Skin of body (tissue), 2 donors: ENCODE measurements around the gene ETV7. TPM values are rescaled to one million over a fixed set of nuclear protein-coding genes. Genes with fewer than 3 reads are reported as not detected.

Experiments
- DNase-seq: peaks from one replicate; lab custom pipeline; 2025; lab: John Stamatoyannopoulos, UW
- total RNA-seq: library from RNA; depleted of rRNA; stranded (reverse); fragments of >200 nt; gene quantifications from one replicate; pipeline ENCODE4 v1.2.3, GENCODE V29; 2014

ETV7 gene
- total RNA-seq, 1 donor from 2014 or later: 0.49 TPM

DNA sequence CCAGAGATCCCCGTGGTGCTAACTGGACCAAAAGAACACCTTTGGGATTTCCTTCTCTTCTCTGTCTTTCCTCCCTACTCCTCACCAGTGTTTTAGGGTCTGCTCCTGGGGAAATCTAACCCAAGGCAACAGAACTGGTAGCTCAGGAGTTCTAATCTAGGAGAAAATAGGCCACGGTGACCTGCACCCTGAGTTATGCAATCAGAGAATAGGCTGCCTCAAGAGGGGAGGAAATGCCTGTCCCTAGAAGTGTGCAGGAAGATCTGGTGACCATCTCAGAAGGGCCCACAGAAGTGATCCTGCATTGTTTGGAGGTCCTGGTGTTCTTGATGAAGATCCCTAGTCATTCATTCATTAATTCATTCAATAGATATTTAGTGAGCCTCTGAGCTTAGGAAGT is 3.4 kb downstream of the ETV7 start:
- DNase-seq: no peak

DNA sequence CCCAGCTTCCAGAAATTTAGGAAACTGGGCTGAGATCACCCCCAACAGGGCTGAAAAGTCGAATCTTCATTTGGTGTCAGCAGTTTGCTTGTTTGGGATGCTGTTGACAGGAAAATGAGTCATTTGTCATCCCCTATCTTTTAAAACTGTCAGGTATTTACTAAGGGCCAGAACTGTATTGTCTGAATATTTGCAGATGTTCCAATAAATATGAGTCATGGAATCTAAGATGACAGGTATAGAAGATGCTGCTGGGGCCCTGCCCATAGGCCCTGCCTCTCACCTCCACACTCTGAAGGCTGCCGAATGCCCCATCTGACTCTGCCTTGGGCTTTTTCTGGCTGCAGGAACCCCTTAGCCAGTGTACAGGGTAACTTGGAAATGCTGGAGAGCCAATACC is 3.9 kb downstream of the ETV7 start:
- DNase-seq: no peak

DNA sequence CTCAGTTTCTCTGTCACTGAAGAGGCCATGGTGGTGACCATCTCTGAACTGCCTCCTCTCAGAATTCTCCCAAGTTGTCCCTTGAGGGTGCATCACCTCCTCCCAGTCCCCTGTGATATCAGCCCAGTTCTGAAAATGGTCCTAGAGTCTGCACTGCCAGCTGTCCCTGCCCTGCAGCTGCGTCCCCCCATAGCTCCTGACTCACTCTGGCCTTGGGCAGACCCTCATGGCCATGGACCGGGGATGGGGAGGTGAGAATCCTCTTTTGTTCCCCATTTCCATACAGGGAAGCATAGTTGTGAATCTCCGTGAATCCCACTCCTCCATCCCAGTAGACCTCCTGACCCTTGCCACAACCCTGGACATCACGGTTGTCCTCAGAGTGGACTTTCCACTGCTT is 4.5 kb downstream of the ETV7 start:
- no peak for DNase-seq

GRCh38 chr6:36381502-36382389 is 5.7 kb downstream of the ETV7 start:
- no peak for DNase-seq

DNA sequence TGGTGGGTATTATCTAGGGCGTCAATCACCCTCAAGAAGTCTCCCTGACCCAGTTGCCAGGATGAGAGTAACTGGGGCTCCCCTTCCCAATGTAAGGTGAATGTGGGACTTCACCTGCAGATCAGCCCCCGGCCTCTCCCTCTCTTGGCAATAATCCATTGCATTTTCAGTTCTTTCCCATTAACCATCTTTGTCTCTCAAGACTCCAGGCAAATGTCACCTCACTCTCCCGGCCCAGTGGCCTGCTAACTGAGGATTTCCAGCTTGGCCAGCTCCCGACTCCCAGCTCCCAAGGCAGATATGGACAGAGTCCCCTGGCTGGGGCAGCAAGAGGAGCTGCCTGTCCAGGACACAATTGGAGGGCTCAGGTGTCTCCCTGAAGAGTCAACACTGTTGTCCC is 7.3 kb downstream of the ETV7 start:
- no peak for DNase-seq

DNA sequence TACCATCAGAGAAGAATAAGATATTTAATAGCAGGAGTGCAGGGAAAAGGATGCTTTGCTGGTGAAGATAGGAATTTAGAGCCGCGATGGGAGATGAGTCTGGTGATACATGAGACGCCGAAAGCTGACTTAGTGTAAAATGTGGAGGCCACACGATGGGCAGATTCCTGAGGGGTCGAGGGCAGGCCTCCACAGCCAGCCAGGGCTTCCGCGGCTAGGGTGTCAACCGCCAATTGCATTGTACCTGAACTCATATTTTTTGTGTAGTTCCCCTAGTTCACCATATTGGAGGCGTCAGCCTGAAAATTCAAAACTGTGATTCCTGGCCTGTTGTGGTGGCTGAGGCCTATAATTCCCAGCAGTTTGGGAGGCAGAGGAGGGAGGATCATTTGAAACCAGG is 8.5 kb downstream of the ETV7 start:
- DNase-seq: no peak

- no peak for DNase-seq
Observed at GRCh38 chr6:36378243-36378920, 9.1 kb downstream of the ETV7 start.

DNA sequence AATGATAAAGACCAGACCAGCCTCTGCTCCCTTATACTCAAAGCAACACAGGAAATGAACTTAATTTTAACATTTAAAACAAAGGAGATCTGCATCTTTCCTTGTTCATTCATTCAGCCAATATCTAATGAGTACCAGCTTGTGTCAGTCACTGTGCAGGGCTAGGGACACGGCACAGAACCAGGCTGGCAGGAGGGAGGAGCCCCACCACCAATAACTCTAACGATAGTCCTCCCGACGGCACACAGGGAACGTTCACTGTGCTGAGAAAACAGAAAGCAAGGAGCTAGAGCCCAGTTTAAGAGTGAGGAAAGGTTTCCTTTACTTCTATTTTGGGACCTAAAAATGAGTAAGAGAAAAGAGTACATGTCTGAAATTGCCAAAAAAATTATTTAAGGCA is 9.9 kb downstream of the ETV7 start:
- no peak for DNase-seq

DNA sequence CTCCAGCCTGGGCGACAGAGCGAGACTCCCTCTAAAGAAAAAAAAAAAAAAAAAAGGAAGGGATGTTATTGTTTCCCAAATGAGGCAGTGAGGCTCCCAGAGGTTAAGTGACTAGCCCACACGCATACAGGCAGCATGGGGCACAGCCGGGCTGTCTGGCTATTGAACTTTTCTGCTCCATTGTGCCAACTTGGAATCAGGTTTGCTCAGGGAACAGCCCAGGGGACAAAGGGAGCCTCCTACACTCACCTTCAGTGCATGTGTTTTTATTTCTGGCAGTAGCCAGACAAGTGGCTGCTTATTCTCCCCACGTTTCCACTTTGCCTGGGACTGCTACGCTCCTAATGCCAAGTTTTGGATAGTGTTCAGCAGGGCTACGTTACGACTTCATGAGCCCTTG is 10.7 kb downstream of the ETV7 start:
- no peak for DNase-seq

GRCh38 chr6:36376183-36376582 is 11.3 kb downstream of the ETV7 start:
- DNase-seq: no peak

DNA sequence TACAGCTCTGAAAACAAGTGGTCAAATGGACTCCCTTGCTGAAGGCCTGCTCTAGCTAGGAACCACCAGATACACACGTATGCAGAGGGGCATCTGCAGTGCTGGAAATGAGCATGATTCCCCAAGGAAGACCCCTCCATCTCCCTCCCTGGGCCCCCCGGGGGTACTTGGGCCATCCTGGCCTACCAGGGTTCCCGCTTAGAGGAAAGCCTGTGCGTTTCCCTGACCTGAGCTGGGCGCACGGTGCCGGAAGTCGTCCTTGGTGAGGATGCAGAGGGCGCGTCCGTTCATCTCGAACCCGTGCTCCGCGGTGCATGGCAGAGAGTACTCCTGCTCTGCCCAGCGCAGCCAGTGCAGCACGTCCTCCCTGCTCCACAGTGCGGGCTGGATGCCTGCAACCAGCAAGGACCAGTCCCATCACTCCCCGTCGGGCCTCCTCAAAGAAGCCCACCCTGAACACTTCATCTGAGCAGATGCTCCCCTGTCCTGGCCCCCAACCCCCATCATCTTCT is 11.8 kb downstream of the ETV7 start:
- no peak for DNase-seq

GRCh38 chr6:36374972-36375371 is 12.5 kb downstream of the ETV7 start:
- DNase-seq: peak; percentile 7

GRCh38 chr6:36374194-36374593 is 13.3 kb downstream of the ETV7 start:
- no peak for DNase-seq

- no peak for DNase-seq
Observed at GRCh38 chr6:36373368-36374019, 14.0 kb downstream of the ETV7 start.

GRCh38 chr6:36372088-36372487 is 15.4 kb downstream of the ETV7 start:
- no peak for DNase-seq

DNA sequence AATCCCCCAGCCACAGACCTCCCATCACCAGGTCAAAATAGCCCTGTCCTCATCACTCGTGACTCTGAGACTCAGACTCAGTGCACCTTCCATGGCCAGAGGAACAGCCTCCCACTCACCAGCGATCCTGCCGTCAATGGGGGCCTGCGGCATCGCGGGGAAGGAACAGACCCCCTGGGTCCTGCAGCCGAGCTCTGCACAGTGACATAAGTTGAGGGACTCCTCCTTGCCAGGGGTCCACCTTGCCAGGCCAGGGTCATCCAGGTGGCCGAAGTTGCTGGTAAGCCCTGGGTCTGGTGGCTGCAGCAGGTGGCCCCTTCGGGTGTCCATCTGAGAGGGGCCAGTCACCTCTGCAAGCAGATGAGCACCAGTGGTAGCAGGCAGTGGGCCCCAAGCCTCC is 16.3 kb downstream of the ETV7 start:
- no peak for DNase-seq

DNA sequence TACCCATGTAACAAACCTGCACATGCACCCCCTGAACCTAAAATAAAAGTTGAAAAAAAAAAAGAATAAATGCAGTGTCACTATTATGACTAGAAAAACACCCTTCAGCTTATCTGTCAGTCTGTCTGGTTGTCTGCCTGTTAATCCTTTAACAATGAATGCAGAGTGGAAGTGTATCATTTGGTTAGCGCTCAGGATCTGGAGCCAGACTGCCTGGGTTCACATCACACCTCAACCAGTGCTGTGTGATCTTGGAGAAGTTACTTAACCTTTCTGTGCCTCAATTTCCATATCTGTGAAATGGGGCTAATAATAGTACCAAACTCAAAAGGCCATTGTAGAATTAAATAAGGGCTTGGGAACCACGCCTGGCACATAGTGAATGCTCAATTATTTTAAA is 16.8 kb downstream of the ETV7 start:
- no peak for DNase-seq

DNA sequence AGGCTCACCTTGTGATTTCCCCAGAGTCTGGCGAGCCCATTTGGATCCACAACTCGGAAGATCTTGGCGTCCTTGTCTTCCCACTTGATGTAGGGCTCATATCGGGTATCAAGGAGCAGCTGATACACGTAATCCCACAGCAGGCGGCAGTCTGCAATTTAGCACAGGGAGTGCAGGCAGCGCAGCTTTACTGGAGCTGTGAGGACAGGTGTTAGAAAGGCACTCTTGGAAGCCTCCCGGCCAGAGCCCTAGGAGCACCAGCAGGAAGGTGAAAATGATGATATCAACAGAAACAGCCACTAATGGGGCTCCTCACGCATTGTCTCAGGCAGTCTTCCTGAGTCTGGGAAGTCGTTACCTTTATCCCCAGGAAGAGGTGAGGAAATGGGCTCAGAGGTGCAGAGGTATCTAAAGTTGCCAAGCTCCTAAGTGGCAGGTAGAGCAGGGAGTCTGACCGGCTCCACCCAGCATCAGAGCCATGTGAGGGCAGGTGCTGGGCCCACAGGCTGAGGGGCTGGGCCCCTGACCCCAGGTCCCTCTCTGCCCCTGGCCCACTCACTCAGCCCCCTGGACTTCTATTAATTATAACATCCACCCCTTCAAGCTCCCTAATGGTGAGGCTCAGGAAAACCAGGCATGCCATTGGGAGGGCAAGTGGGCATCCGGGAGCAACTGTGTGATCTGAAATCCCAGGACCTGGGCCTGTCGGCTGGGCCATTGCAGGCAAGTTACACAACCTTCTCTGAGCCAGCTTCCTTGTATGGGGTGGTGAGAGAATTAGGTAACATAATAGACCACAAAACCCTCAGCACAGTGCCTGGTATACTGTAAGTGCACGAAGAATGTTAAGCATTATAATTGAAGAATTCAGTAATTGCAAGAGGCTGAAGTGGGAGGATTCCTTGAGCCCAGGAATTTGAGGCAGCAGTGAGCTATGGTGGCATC is 18.3 kb downstream of the ETV7 start:
- no peak for DNase-seq

DNA sequence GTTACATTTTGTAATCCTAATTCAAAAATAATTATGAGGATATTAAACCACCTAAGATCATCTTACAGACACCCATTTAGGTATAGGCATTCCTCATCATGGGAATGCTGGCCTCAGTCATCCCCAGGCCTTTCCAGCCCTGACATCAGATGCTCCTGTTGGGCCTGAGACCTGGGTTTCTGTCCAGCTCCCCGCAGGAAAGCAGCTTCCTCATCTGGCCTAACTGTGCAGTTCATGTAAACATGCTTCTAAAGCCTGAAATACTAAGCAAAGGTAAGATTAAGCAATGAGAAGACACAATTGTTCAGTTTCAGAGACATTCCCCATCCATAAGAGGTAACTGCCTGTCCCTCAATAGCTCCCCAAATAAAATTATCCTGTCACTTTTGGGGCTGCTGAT is 19.0 kb downstream of the ETV7 start:
- no peak for DNase-seq

- no peak for DNase-seq
Observed at GRCh38 chr6:36367743-36368142, 19.7 kb downstream of the ETV7 start.
